HepG2 (cell line): ENCODE data around the gene LRRC4. TPM values are rescaled to one million over a fixed set of nuclear protein-coding genes. Genes with fewer than 3 reads are reported as not detected.

Experiments used
- ATAC-seq: fragments of 200-7000 bp; cut with Tn5 transposase; 3 replicates; pipeline ENCODE4 v1.9.1; 2020; ENCODE audit warnings: mild to moderate bottlenecking, moderate library complexity
- BruUV-seq: library from RNA; stranded (reverse); fragments of 400-500 nt; replicated peaks from 2 replicates; lab custom pipeline; 2021; lab: Mats Ljungman, UMichigan
- CTCF ChIA-PET: fragments of 300-600 bp; formaldehyde crosslinking; extraction: SDS; loops from one replicate; lab custom pipeline; 2021; ENCODE audit warnings: low total read pairs, inconsistent platforms, low intra/inter-chr PET ratio; lab: Yijun Ruan, JAX
- POLR2A ChIA-PET: fragments of 350-600 bp; sonication (Branson Sonifier 250); formaldehyde crosslinking; loops from one replicate; lab custom pipeline; 2020; ENCODE audit warnings: antibody characterized with exemption, inconsistent platforms; lab: Yijun Ruan, JAX
- DNase-seq: peaks from one replicate; pipeline ENCODE4 v3.0.0-alpha.2; 2015; ENCODE audit warnings: low spot score
- FAIRE-seq: peaks from 3 replicates; lab custom pipeline; 2011; peaks lifted over from hg19 to GRCh38; lab: Jason Lieb, UNC
- H2AFZ ChIP-seq: one replicate; pipeline ENCODE4 v1.6.1; 2011; ENCODE audit warnings: low read length, inconsistent platforms
- H3K27ac ChIP-seq: fragments of 300-600 bp; 3 replicates; pipeline ENCODE4 v1.8.0; 2011; ENCODE audit warnings: mixed run types, mild to moderate bottlenecking, mixed read lengths, low read length, inconsistent platforms; ENCODE audit not compliant: insufficient read depth; ENCODE audit errors: extremely low read length
- H3K27me3 ChIP-seq, 2 experiments: fragments of 200-600 bp in 1 of 2; 2 replicates in 1 of 2; 3 replicates in 1 of 2; pipeline versions ENCODE4 v1.6.0 to v1.8.0; 2011; ENCODE audit warnings: low read length in 2 of 2, mild to moderate bottlenecking in 2 of 2, moderate library complexity in 2 of 2, inconsistent platforms in 1 of 2; ENCODE audit not compliant: insufficient read depth in 2 of 2, control insufficient read depth in 1 of 2
- H3K36me3 ChIP-seq, 2 experiments: fragments of 200-600 bp in 1 of 2; replicated peaks in 1 of 2; 2 replicates in 1 of 2; 3 replicates in 1 of 2; pipeline versions ENCODE4 v1.5.1 to v1.8.0; 2011; ENCODE audit warnings: low read length in 2 of 2, inconsistent platforms in 1 of 2; ENCODE audit not compliant: insufficient read depth in 2 of 2, control insufficient read depth in 1 of 2
- H3K4me1 ChIP-seq: 2 replicates; pipeline ENCODE4 v1.5.1; 2012; ENCODE audit warnings: low read length, inconsistent platforms; ENCODE audit not compliant: insufficient read depth
- H3K4me2 ChIP-seq: 2 replicates; pipeline ENCODE4 v1.6.0; 2011; ENCODE audit warnings: low read depth, low read length, inconsistent platforms
- H3K4me3 ChIP-seq, 3 experiments: fragments of 200-600 bp in 1 of 3; sonication (generic), shearing (Covaris generic) in 1 of 3; replicated peaks in 1 of 3; 2 replicates each; pipeline ENCODE4 v1.5.1; 2011 to 2016; ENCODE audit warnings: low read length in 3 of 3, inconsistent platforms in 2 of 3, low read depth in 2 of 3, mild to moderate bottlenecking in 2 of 3, control low read depth in 1 of 3, mixed read lengths in 1 of 3; ENCODE audit not compliant: insufficient read depth in 1 of 3
- H3K79me2 ChIP-seq: one replicate; pipeline ENCODE4 v1.6.1; 2011; ENCODE audit warnings: low read length, inconsistent platforms; ENCODE audit not compliant: insufficient read depth
- H3K9ac ChIP-seq: 2 replicates; pipeline ENCODE4 v1.6.0; 2011; ENCODE audit warnings: mild to moderate bottlenecking, low read depth, low read length, inconsistent platforms; ENCODE audit not compliant: insufficient read depth
- H3K9me3 ChIP-seq: 2 replicates; pipeline ENCODE4 v1.5.1; 2012; ENCODE audit warnings: mild to moderate bottlenecking, low read length
- H4K20me1 ChIP-seq: 2 replicates; pipeline ENCODE4 v1.6.0; 2011; ENCODE audit warnings: inconsistent platforms, mild to moderate bottlenecking, low read length, moderate library complexity; ENCODE audit not compliant: insufficient read depth
- ATF4 ChIP-seq, 2 experiments: fragments of 450-650 bp in 1 of 2; sonication (generic) in 1 of 2; formaldehyde crosslinking; IDR thresholded peaks; 2 replicates each; pipeline versions ENCODE4 v1.5.0 to v1.8.0; 2020 to 2022; ENCODE audit warnings: mild to moderate bottlenecking in 1 of 2, missing genetic modification reagents in 1 of 2
- FOXP1 ChIP-seq, 2 experiments: fragments of 450-650 bp in 1 of 2; IDR thresholded peaks; 2 replicates each; pipeline ENCODE4 v1.6.1; 2017 to 2018; ENCODE audit warnings: antibody characterized with exemption in 1 of 2
- HOXA7 ChIP-seq: sonication (generic); formaldehyde crosslinking; IDR thresholded peaks from 2 replicates; pipeline ENCODE4 v1.8.1; 2022; ENCODE audit warnings: mild to moderate bottlenecking, missing genetic modification reagents, moderate library complexity
- MTA3 ChIP-seq: sonication (generic); formaldehyde crosslinking; IDR thresholded peaks from 2 replicates; pipeline ENCODE4 v1.4.0; 2020; ENCODE audit warnings: missing genetic modification reagents
- NFYB ChIP-seq: sonication (generic); formaldehyde crosslinking; IDR thresholded peaks from 2 replicates; pipeline ENCODE4 v1.4.0; 2020; ENCODE audit warnings: missing genetic modification reagents
- PBX3 ChIP-seq: sonication (generic); formaldehyde crosslinking; IDR thresholded peaks from 2 replicates; pipeline ENCODE4 v1.8.1; 2023; ENCODE audit warnings: missing genetic modification reagents, inconsistent platforms, borderline replicate concordance
- PLRG1 ChIP-seq: fragments of 450-650 bp; conservative IDR thresholded peaks from 2 replicates; pipeline ENCODE4 v1.6.1; 2016
- SNAPC5 ChIP-seq: sonication (generic); formaldehyde crosslinking; IDR thresholded peaks from 2 replicates; pipeline ENCODE4 v1.8.1; 2023; ENCODE audit warnings: mild to moderate bottlenecking, missing genetic modification reagents, borderline replicate concordance
- TBL1XR1 ChIP-seq: fragments of 150-350 bp; IDR thresholded peaks from 2 replicates; pipeline ENCODE4 v1.6.1; 2014; ENCODE audit warnings: borderline replicate concordance, low read length; ENCODE audit not compliant: partially characterized antibody
- TCF7L2 ChIP-seq: IDR thresholded peaks from 2 replicates; pipeline ENCODE4 v1.6.1; 2011; ENCODE audit warnings: mild to moderate bottlenecking, low read depth, low read length, moderate library complexity
- THYN1 ChIP-seq: sonication (generic); formaldehyde crosslinking; IDR thresholded peaks from 2 replicates; pipeline ENCODE4 v1.8.1; 2023; ENCODE audit warnings: low read depth, mild to moderate bottlenecking, moderate library complexity, missing genetic modification reagents, borderline replicate concordance
- ZBTB46 ChIP-seq: sonication (generic); formaldehyde crosslinking; IDR thresholded peaks from 2 replicates; pipeline ENCODE4 v1.4.0; 2020; ENCODE audit warnings: mild to moderate bottlenecking, missing genetic modification reagents, borderline replicate concordance
- ZNF232 ChIP-seq: sonication (generic); formaldehyde crosslinking; IDR thresholded peaks from 2 replicates; pipeline ENCODE4 v1.4.0; 2020; ENCODE audit warnings: missing genetic modification reagents, borderline replicate concordance
- ZNF280D ChIP-seq: sonication (generic); formaldehyde crosslinking; IDR thresholded peaks from 2 replicates; pipeline ENCODE4 v1.5.1; 2020; ENCODE audit warnings: mild to moderate bottlenecking, missing genetic modification reagents
- ZNF576 ChIP-seq: sonication (generic); formaldehyde crosslinking; IDR thresholded peaks from 2 replicates; pipeline ENCODE4 v1.4.0; 2020; ENCODE audit warnings: mild to moderate bottlenecking, missing genetic modification reagents
- ZNF775 ChIP-seq: sonication (generic); formaldehyde crosslinking; IDR thresholded peaks from 2 replicates; pipeline ENCODE4 v1.4.0; 2020; ENCODE audit warnings: missing genetic modification reagents, mild to moderate bottlenecking, moderate library complexity, borderline replicate concordance
- ZNF792 ChIP-seq: IDR thresholded peaks from 2 replicates; pipeline ENCODE4 v1.6.1; 2016
- ZSCAN25 ChIP-seq: sonication (generic); formaldehyde crosslinking; IDR thresholded peaks from 2 replicates; pipeline ENCODE4 v1.8.0; 2022; ENCODE audit warnings: mild to moderate bottlenecking, missing genetic modification reagents
- ZZZ3 ChIP-seq: sonication (generic); formaldehyde crosslinking; IDR thresholded peaks from 2 replicates; pipeline ENCODE4 v1.4.0; 2020; ENCODE audit warnings: missing genetic modification reagents, mild to moderate bottlenecking, borderline replicate concordance
- WGBS: methylation state at CpG from one replicate; pipeline ENCODE4 v1.1.6; 2017; ENCODE audit warnings: low lambda C conversion rate; 5-methylcytosine and 5-hydroxymethylcytosine counted together
- in situ Hi-C: cut with HindIII; loops from 2 replicates; pipeline ENCODE4 v1.10.0; 2017; ENCODE audit warnings: low pct_unique_long_range_greater_than_20kb; ENCODE audit not compliant: extremely low pct_ligation_motif_present
- intact Hi-C: fragments of 100-400 bp; cut with micrococcal nuclease; formaldehyde crosslinking; loops from one replicate; pipeline ENCODE4 v1.10.0; 2022; ENCODE audit not compliant: unreplicated experiment
- polyA plus RNA-seq, 8 experiments: library from polyadenylated mRNA; depleted of rRNA in 3 of 8; stranded (reverse) in 7 of 8; unstranded in 1 of 8; fragments of >200 nt; fragmentation: Illumina TruSeq in 4 of 8; extraction: Trizol in 4 of 8; gene quantifications; 2 replicates each; pipeline versions ENCODE4 v1.2.1 to v1.2.3, GENCODE V29; 2011 to 2016; ENCODE audit warnings: low read depth in 4 of 8, missing spikeins in 1 of 8, mixed read lengths in 1 of 8; ENCODE audit not compliant: insufficient read depth in 1 of 8
- total RNA-seq, 5 experiments: library from RNA; depleted of rRNA; stranded (reverse); fragments of >200 nt; fragmentation: Illumina TruSeq; extraction: Trizol; gene quantifications; 2 replicates each; pipeline ENCODE4 v1.2.3, GENCODE V29; 2016; ENCODE audit warnings: low read depth in 1 of 5

The LRRC4 gene
- total and polyA plus RNA-seq, 2 of the 13 experiments (the other 11 are each of a cell fraction or from before 2014, with no cell fraction given) = not detected

GRCh38 chr7:128078309-128078708 lies 47.1 kb upstream of the LRRC4 start:
- CTCF ChIA-PET = no interaction called here
- Histone ChIP-seq H3K27me3 (no peaks in the 10 kb centered on the region), H3K4me1 (no peaks in the 10 kb centered on the region), H3K4me2 (no peak overlapping the region), H3K36me3 (peaks cover 46 to 89% of the 10 kb centered on the region in 2 experiments), H3K9me3 (no peaks in the 10 kb centered on the region), H4K20me1 (no peaks in the 10 kb centered on the region; the same call in 1 of the 2 replicates), H3K27ac (no peak overlapping the region), H3K9ac (no peak overlapping the region), H3K79me2 (no peaks in the 10 kb centered on the region), H3K4me3 (no peak overlapping the region), H2AFZ (no peak overlapping the region)
- no peak for ATAC-seq
- no peak for FAIRE-seq
- 100% methylated on average over 3 of the region's 3 CpGs for WGBS
- no peak for DNase-seq
- in situ Hi-C loops (no loop called here), intact Hi-C loops (no loop called here)
- BruUV-seq = no TSS peak
- POLR2A ChIA-PET = no interaction called here
- TF ChIP-seq ZNF792 (CRISPR knock-in tag) (no peak), PLRG1 (no peak), ATF4 (CRISPR knock-in tag; IDR thresholded peaks at IDR 0.05) (no peak), ZZZ3 (CRISPR knock-in tag) (no peak), ZNF232 (no peak), ZNF280D (no peak), ZNF775 (CRISPR knock-in tag) (no peak), HOXA7 (CRISPR knock-in tag) (no peak), ZSCAN25 (CRISPR knock-in tag) (no peak), NFYB (CRISPR knock-in tag) (no peak), TBL1XR1 (no peak), PBX3 (CRISPR knock-in tag) (no peak), ZNF576 (CRISPR knock-in tag) (no peak), TCF7L2 (no peak), SNAPC5 (no peak), ZBTB46 (no peak), MTA3 (CRISPR knock-in tag) (no peak), THYN1 (CRISPR knock-in tag) (no peak), FOXP1 (IDR thresholded peaks at IDR 0.05) (no peak), FOXP1 (CRISPR knock-in tag; IDR thresholded peaks at IDR 0.05) (no peak)
